Effector memory CD8-positive, alpha-beta T cell (primary cell): Measurements from ENCODE around the gene ASIC3.
"Not testable (repeated sequence)": the region's sequence is repeated elsewhere in the genome, so short reads cannot be mapped to it uniquely, and the experiment has no call there.

Experiments used
- ATAC-seq: fragments of 150-1000 bp; cut with Tn5 transposase; replicated peaks from 2 replicates; pipeline ENCODE4 v1.10.0; 2021; ENCODE audit warnings: mild to moderate bottlenecking, moderate library complexity
- DNase-seq, 3 experiments: peaks; one replicate each; pipeline ENCODE4 v3.0.0; 2021
- H3K27ac Mint-ChIP-seq, 2 donors: one replicate each; pipeline ENCODE4 v1.8.0; 2022; ENCODE audit warnings: mild to moderate bottlenecking in 2 of 2, mixed read lengths in 2 of 2, moderate library complexity in 2 of 2
- H3K27me3 Mint-ChIP-seq, 2 donors: one replicate each; pipeline ENCODE4 v1.8.0; 2022; ENCODE audit warnings: mixed read lengths in 2 of 2
- H3K36me3 Mint-ChIP-seq: one replicate; pipeline ENCODE4 v1.8.0; 2022; ENCODE audit warnings: mild to moderate bottlenecking, moderate library complexity, mixed read lengths; ENCODE audit not compliant: insufficient read depth
- H3K4me1 Mint-ChIP-seq, 2 donors: one replicate each; pipeline ENCODE4 v1.8.0; 2022; ENCODE audit warnings: low read depth in 2 of 2, mixed read lengths in 2 of 2
- H3K4me3 Mint-ChIP-seq, 2 donors: one replicate each; pipeline ENCODE4 v1.8.0; 2022; ENCODE audit warnings: mild to moderate bottlenecking in 2 of 2, mixed read lengths in 2 of 2, moderate library complexity in 2 of 2
- H3K9me3 Mint-ChIP-seq, 2 donors: one replicate each; pipeline ENCODE4 v1.8.0; 2022; ENCODE audit warnings: mixed read lengths in 2 of 2

The ASIC3 gene

GRCh38 chr7:151028948-151029501, 19.3 kb upstream of the ASIC3 start:
- ATAC-seq = no peak
- Mint-ChIP-seq H3K36me3 (peaks cover 23% of the 10 kb centered on the region), H3K4me3 (peak overlapping the region; percentile 85 to 93), H3K27ac (peak overlapping the region; percentile 99 to 100), H3K9me3 (no peaks in the 10 kb centered on the region), H3K27me3 (no peaks in the 10 kb centered on the region), H3K4me1 (peaks cover 17 to 23% of the 10 kb centered on the region in 2 donors)
- DNase-seq = no peak

GRCh38 chr7:151031011-151031410, 17.3 kb upstream of the ASIC3 start:
- Mint-ChIP-seq H3K4me3 (no peak overlapping the region), H3K27me3 (no peaks in the 10 kb centered on the region), H3K27ac (no peak overlapping the region), H3K9me3 (no peaks in the 10 kb centered on the region), H3K4me1 (peaks cover 17 to 23% of the 10 kb centered on the region in 2 donors), H3K36me3 (peaks cover 23% of the 10 kb centered on the region)
- ATAC-seq (no peak), DNase-seq (no peak)

- Mint-ChIP-seq H3K4me3 (no peak overlapping the region), H3K36me3 (peaks cover 19% of the 10 kb centered on the region)
- DNase-seq = no peak
These were observed 15.1 kb upstream of the ASIC3 start for GRCh38 chr7:151032936-151033863.

GRCh38 chr7:151033864-151034249, 14.5 kb upstream of the ASIC3 start:
- Mint-ChIP-seq H3K4me1 (peaks cover 6 to 13% of the 10 kb centered on the region in 2 donors), H3K9me3 (no peaks in the 10 kb centered on the region), H3K4me3 (no peak overlapping the region), H3K36me3 (peaks cover 12% of the 10 kb centered on the region), H3K27me3 (no peaks in the 10 kb centered on the region), H3K27ac (no peak overlapping the region)
- ATAC-seq (no peak), DNase-seq (no peak)

More at GRCh38 chr7:151032936-151033863, 15.1 kb upstream of the ASIC3 start:
- no peaks in the 10 kb centered on the region for H3K27me3 Mint-ChIP-seq
- H3K27ac Mint-ChIP-seq = no peak overlapping the region
- no peaks in the 10 kb centered on the region for H3K9me3 Mint-ChIP-seq
- no peak for ATAC-seq
- peaks cover 10 to 17% of the 10 kb centered on the region in 2 donors for H3K4me1 Mint-ChIP-seq

- ATAC-seq (no peak), DNase-seq (no peak)
- peaks cover 8% of the 10 kb centered on the region for H3K36me3 Mint-ChIP-seq
- no peaks in the 10 kb centered on the region for H3K9me3 Mint-ChIP-seq
- H3K27ac Mint-ChIP-seq = no peak overlapping the region
- peaks cover 7 to 15% of the 10 kb centered on the region in 2 donors for H3K4me1 Mint-ChIP-seq
- no peak overlapping the region for H3K4me3 Mint-ChIP-seq
- no peaks in the 10 kb centered on the region for H3K27me3 Mint-ChIP-seq
These were observed 13.9 kb upstream of the ASIC3 start for GRCh38 chr7:151034312-151035025.

- no peaks in the 10 kb centered on the region for H3K27me3 Mint-ChIP-seq
- ATAC-seq (no peak), DNase-seq (no peak)
- H3K36me3 Mint-ChIP-seq = peaks cover 2% of the 10 kb centered on the region
- no peak overlapping the region for H3K4me3 Mint-ChIP-seq
- peaks cover 9 to 15% of the 10 kb centered on the region in 2 donors for H3K4me1 Mint-ChIP-seq
- no peaks in the 10 kb centered on the region for H3K9me3 Mint-ChIP-seq
- H3K27ac Mint-ChIP-seq = peak overlapping the region in 1 of 2 donors; percentile 66
These were observed 13.2 kb upstream of the ASIC3 start for GRCh38 chr7:151035026-151035717.

- ATAC-seq = no peak
- no peaks in the 10 kb centered on the region for H3K27me3 Mint-ChIP-seq
- DNase-seq = no peak
- H3K4me1 Mint-ChIP-seq = peaks cover 9 to 15% of the 10 kb centered on the region in 2 donors
- no peaks in the 10 kb centered on the region for H3K9me3 Mint-ChIP-seq
- H3K27ac Mint-ChIP-seq = peak overlapping the region in 1 of 2 donors; percentile 66
- H3K36me3 Mint-ChIP-seq = peaks cover 7% of the 10 kb centered on the region
- H3K4me3 Mint-ChIP-seq = no peak overlapping the region
These were observed 12.4 kb upstream of the ASIC3 start for GRCh38 chr7:151035902-151036301.

- Mint-ChIP-seq H3K4me3 (no peak overlapping the region), H3K9me3 (no peaks in the 10 kb centered on the region), H3K27ac (peak overlapping the region in 1 of 2 donors; percentile 86), H3K36me3 (peaks cover 6% of the 10 kb centered on the region), H3K4me1 (peaks cover 8 to 9% of the 10 kb centered on the region in 2 donors), H3K27me3 (no peaks in the 10 kb centered on the region)
- ATAC-seq (peak; percentile 80), DNase-seq (no peak)
These were observed 9.1 kb upstream of the ASIC3 start for GRCh38 chr7:151038951-151039849.

- H3K9me3 Mint-ChIP-seq = no peaks in the 10 kb centered on the region
- no peak overlapping the region for H3K4me3 Mint-ChIP-seq
These were observed 8.3 kb upstream of the ASIC3 start for GRCh38 chr7:151039850-151040548.

GRCh38 chr7:151040616-151041375, 7.5 kb upstream of the ASIC3 start:
- DNase-seq (no peak), ATAC-seq (no peak)
- no peaks in the 10 kb centered on the region for H3K27me3 Mint-ChIP-seq
- no peak overlapping the region for H3K27ac Mint-ChIP-seq
- H3K4me1 Mint-ChIP-seq = peaks cover 8 to 9% of the 10 kb centered on the region in 2 donors
- no peaks in the 10 kb centered on the region for H3K9me3 Mint-ChIP-seq
- peaks cover 6% of the 10 kb centered on the region for H3K36me3 Mint-ChIP-seq
- H3K4me3 Mint-ChIP-seq = no peak overlapping the region

More at GRCh38 chr7:151039850-151040548, 8.3 kb upstream of the ASIC3 start:
- no peaks in the 10 kb centered on the region for H3K27me3 Mint-ChIP-seq
- peaks cover 8 to 9% of the 10 kb centered on the region in 2 donors for H3K4me1 Mint-ChIP-seq
- ATAC-seq = no peak
- H3K27ac Mint-ChIP-seq = peak overlapping the region in 1 of 2 donors; percentile 86
- DNase-seq = no peak
- H3K36me3 Mint-ChIP-seq = peaks cover 6% of the 10 kb centered on the region

- H3K27ac Mint-ChIP-seq, H3K4me3 Mint-ChIP-seq, H3K27me3 Mint-ChIP-seq, H3K9me3 Mint-ChIP-seq, ATAC-seq, H3K4me1 Mint-ChIP-seq, DNase-seq: not testable (repeated sequence)
- peaks cover 11% of the 10 kb centered on the region for H3K36me3 Mint-ChIP-seq
These were observed 4.9 kb upstream of the ASIC3 start for GRCh38 chr7:151043449-151043848.
